Subcutaneous abdominal adipose tissue (tissue), 5 donors: ENCODE measurements around the gene FMNL2.
A peak's percentile ranks its signal among the peaks of the same experiment; 100 is the strongest.

ENCODE experiments used
- H3K27ac ChIP-seq: one replicate; pipeline ENCODE4 v1.7.0; 2013; ENCODE audit warnings: low read depth, mild to moderate bottlenecking, inconsistent platforms, low read length, moderate library complexity
- H3K27me3 ChIP-seq, 5 donors: one replicate each; pipeline ENCODE4 v1.7.0; 2013; ENCODE audit warnings: low read length in 5 of 5, inconsistent platforms in 1 of 5; ENCODE audit not compliant: control insufficient read depth in 5 of 5, insufficient read depth in 4 of 5
- H3K36me3 ChIP-seq, 5 donors: one replicate each; pipeline ENCODE4 v1.7.0; 2013; ENCODE audit warnings: low read length in 5 of 5; ENCODE audit not compliant: control insufficient read depth in 5 of 5, insufficient read depth in 5 of 5
- H3K4me1 ChIP-seq, 5 donors: one replicate each; pipeline ENCODE4 v1.7.0; 2013; ENCODE audit warnings: low read length in 5 of 5, mild to moderate bottlenecking in 3 of 5, moderate library complexity in 1 of 5; ENCODE audit not compliant: control insufficient read depth in 5 of 5, insufficient read depth in 5 of 5
- H3K4me3 ChIP-seq, 5 donors: one replicate each; pipeline ENCODE4 v1.7.0; 2013; ENCODE audit warnings: low read length in 5 of 5, low read depth in 1 of 5
- H3K9ac ChIP-seq, 5 donors: one replicate each; pipeline ENCODE4 v1.7.0; 2013; ENCODE audit warnings: low read length in 5 of 5, mild to moderate bottlenecking in 4 of 5, moderate library complexity in 3 of 5
- H3K9me3 ChIP-seq, 5 donors: one replicate each; pipeline ENCODE4 v1.7.0; 2013; ENCODE audit warnings: low read length in 5 of 5; ENCODE audit not compliant: control insufficient read depth in 5 of 5
- donor health status: healthy.
- donor health status: healthy.
- donor health status: healthy.
- donor health status: healthy.
- donor health status: healthy.

Gene FMNL2

DNA sequence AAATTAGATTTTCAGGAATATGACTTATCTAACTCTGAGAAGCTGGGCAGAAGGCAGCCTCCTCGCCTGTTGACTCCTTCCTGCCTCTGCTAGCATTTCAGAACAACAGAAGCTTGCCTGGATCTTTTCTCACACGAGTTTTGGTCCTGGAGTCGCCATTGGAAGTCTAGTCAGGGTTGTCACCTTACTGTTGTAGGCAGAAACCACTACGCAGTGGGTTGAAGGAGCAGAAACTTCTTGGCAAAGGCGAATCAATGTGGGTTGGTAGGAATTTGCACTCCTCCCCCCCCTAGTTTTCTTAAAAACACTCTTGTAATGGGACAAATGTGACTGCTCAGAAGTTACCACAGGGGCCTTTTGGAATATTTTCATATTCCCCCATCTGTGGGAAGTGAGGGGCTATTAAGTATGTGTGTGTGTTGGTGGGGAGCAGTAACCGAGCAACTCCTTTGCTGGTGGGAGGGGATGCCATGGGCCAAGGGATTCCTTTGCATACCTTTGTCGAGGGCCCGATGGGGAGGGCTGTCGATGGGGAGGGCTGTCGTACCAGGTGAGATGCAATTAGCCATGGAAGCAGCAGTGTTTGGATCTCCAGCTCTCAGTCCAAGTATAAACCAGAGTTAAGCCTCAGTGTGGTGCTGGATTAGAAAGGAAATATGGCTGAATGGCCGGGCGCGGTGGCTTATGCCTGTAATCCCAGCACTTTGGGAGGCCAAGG, 117.4 kb downstream of the FMNL2 start:
- H3K4me1 ChIP-seq: peaks cover 0 to 44% (median 26%) of the 10 kb centered on the region in 5 donors
- H3K27ac ChIP-seq: peak overlapping the region; percentile 40
- H3K9ac ChIP-seq: no peak overlapping the region
- peak overlapping the region in 1 of 5 donors; percentile 22 for H3K4me3 ChIP-seq
- no peaks in the 10 kb centered on the region for H3K36me3 ChIP-seq
- no peaks in the 10 kb centered on the region for H3K9me3 ChIP-seq
- no peaks in the 10 kb centered on the region for H3K27me3 ChIP-seq

DNA sequence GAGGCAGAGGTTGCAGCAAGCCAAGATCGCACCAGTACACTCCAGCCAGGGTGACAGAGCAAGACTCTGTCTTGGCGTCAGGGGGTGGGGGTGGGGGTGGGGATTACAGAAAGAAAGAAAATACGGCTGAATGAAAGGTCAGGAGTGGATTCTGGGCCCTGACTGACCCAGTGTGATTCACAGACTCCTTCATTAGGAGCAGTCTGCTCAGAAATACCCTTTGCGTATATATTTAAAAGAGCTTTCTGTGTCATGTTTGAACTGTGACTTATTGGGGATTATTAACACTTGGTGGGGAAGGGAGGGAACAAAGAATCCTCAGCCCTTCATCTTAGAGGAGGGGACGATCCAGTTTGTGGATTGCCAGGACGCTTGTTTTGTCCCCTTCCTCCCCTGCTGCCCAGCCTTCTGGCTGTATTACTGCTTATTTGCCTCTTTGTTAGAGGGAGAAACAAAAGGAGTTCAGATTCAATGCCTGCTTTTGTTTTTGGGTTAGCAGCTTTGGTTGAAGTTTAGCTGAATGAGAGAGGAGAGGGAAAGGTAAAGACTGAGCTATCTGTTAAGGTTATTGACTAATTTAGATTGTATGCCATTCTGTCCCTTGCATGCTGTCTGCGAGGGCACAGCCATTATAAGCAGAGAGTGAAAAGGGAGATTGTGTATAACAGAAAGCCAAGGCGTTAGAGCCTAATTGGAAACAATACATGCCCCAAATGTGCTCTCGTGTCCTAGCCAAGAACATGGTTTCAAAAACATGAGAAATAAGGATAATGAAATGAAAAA, 118.3 kb downstream of the FMNL2 start:
- H3K27ac ChIP-seq: peak overlapping the region; percentile 74
- H3K4me3 ChIP-seq: no peak overlapping the region

DNA sequence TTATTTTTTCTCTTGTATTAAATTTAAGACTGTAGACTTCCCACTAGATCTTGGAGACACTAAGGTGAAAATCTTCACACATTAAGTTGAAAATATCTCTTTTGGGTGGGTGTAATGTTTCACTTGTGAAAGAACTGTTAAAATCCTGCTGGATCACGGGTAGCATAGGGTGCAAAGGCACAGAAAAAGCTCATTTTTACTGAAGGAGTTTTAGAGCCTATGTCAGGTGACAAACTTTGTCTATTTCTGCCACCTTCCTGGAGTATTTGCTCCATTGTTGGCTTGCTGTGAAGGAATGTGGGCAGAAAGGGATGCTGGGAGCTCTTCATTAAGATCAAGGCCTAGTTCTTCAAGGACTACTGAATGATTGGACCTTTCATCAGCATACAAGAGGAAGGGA, 119.4 kb downstream of the FMNL2 start:
- peaks cover 0 to 28% (median 15%) of the 10 kb centered on the region in 5 donors for H3K4me1 ChIP-seq
- H3K36me3 ChIP-seq: no peaks in the 10 kb centered on the region
- no peaks in the 10 kb centered on the region for H3K9me3 ChIP-seq
- H3K27me3 ChIP-seq: no peaks in the 10 kb centered on the region
- H3K4me3 ChIP-seq: no peak overlapping the region
- no peak overlapping the region for H3K9ac ChIP-seq
- H3K27ac ChIP-seq: peak overlapping the region; percentile 74

More for the DNA sequence above, 118.3 kb downstream of the FMNL2 start:
- Histone ChIP-seq H3K4me1 (peaks cover 0 to 38% (median 21%) of the 10 kb centered on the region in 5 donors), H3K9me3 (no peaks in the 10 kb centered on the region), H3K27me3 (no peaks in the 10 kb centered on the region), H3K9ac (no peak overlapping the region), H3K36me3 (no peaks in the 10 kb centered on the region)

DNA sequence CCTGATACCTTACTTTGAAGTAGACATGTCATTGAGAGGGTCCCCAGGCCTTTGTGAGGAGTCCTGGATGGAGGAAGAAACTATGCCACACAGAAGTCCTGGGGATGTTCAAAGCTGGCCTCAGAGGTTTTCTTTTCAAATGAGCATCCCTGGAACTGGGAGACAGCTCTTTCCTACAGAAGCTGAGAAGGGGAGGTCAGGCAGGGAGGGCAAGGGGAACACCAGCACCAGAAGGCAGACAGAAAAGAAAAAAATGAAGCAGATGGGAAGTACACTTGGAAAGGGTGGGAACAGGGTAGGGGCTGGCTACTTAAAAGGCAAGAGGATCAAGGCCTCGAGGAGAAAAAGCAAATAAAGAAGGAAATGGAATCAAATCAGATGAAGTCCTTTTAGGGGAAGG, 120.0 kb downstream of the FMNL2 start:
- H3K27ac ChIP-seq: no peak overlapping the region
- no peak overlapping the region for H3K9ac ChIP-seq
- H3K4me1 ChIP-seq: peaks cover 0 to 24% (median 15%) of the 10 kb centered on the region in 5 donors

DNA sequence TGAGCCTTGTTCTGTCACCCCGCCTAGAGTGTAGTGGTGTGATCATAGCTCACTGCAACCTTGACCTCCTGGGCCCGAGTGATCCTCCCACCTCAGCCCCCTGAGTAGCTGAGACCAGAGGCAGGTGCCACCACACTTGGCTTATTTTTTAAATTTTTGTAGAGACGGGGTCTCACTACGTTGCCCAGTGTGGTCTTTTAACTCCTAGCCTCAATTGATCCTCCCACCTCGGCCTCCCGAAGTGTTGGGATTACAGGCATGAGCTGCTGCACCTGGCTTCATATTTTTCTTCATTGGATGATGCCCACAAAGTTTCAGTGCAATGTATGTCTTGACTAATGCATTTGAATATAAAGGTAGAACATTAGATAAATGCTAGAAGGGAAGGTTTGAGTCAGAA, 120.8 kb downstream of the FMNL2 start:
- Histone ChIP-seq H3K27me3 (no peaks in the 10 kb centered on the region), H3K9ac (no peak overlapping the region), H3K4me1 (peaks cover 0 to 24% (median 15%) of the 10 kb centered on the region in 5 donors), H3K36me3 (no peaks in the 10 kb centered on the region), H3K4me3 (no peak overlapping the region), H3K9me3 (no peaks in the 10 kb centered on the region), H3K27ac (no peak overlapping the region)

More for the DNA sequence above, 120.0 kb downstream of the FMNL2 start:
- Histone ChIP-seq H3K27me3 (no peaks in the 10 kb centered on the region), H3K9me3 (no peaks in the 10 kb centered on the region), H3K36me3 (no peaks in the 10 kb centered on the region), H3K4me3 (no peak overlapping the region)

DNA sequence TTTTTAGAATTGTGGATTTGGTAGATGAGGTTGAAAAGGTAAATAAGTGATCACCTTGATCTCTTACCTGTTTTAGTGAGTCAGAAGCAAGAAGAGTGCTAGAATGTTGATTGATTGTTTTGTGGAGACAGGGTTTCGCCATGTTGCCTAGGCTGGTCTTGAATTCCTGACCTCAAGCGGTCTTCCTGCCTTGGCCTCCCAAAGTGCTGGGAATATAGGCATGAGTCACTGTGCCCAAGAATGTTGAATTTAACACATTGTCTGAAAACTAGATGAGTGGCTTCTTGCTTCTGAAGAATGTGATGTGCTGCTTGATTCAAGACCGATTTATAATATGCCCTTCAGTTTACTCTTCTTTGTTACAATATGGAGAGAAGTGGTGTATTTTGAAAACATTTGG, 121.3 kb downstream of the FMNL2 start:
- Histone ChIP-seq H3K27me3 (no peaks in the 10 kb centered on the region), H3K9ac (no peak overlapping the region), H3K4me3 (no peak overlapping the region), H3K9me3 (no peaks in the 10 kb centered on the region), H3K36me3 (no peaks in the 10 kb centered on the region), H3K27ac (no peak overlapping the region), H3K4me1 (peaks cover 0 to 24% (median 15%) of the 10 kb centered on the region in 5 donors)

DNA sequence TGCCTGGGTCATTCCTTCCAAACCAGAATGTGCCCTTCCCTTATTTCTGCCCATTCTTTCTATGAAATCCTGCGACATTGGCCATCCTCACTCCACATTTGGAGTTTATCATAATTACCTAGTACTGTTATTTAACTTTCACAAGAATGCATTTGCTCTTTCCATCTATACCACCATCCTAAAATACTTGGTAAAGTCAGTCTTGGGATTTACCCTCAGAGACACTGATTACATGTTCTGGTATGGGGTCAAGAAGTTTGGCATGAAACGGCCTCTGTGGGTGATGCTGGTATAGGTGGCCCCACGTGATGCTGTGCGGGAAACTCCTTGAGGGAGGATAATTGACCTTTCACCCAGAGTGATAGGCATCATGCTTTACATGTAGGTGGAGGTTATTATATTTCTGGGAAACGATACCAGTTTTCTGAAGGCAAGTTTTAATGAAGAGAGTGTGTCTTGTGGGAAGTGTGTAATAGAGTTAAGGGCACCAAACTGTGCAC, 123.5 kb downstream of the FMNL2 start:
- H3K36me3 ChIP-seq: no peaks in the 10 kb centered on the region
- no peaks in the 10 kb centered on the region for H3K9me3 ChIP-seq
- no peaks in the 10 kb centered on the region for H3K27me3 ChIP-seq
- H3K27ac ChIP-seq: no peak overlapping the region
- no peak overlapping the region for H3K4me3 ChIP-seq
- peaks cover 0 to 8% (median 2%) of the 10 kb centered on the region in 5 donors for H3K4me1 ChIP-seq
- H3K9ac ChIP-seq: no peak overlapping the region

DNA sequence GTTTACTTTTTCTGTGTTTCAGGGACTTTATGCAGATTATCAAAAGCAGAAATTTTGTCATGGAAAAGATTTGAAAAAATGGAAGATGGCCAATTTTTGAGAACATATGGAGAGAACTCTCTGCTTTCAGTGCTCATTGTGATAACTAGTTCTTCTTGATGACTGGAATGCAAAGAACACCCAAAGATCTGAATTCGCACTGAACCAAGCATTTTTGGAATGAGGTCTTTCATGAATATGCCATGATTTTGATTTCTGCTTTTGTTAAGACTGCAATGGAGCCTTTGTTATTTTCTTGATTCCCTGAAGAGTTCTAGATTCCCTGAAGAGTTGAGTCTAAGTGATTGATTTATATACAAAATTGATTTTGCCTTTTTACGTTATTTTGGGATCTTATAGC, 124.1 kb downstream of the FMNL2 start:
- H3K36me3 ChIP-seq: no peaks in the 10 kb centered on the region
- H3K27ac ChIP-seq: no peak overlapping the region
- H3K9me3 ChIP-seq: no peaks in the 10 kb centered on the region
- H3K27me3 ChIP-seq: no peaks in the 10 kb centered on the region
- H3K9ac ChIP-seq: no peak overlapping the region
- peaks cover 0 to 9% (median 4%) of the 10 kb centered on the region in 5 donors for H3K4me1 ChIP-seq
- H3K4me3 ChIP-seq: no peak overlapping the region

DNA sequence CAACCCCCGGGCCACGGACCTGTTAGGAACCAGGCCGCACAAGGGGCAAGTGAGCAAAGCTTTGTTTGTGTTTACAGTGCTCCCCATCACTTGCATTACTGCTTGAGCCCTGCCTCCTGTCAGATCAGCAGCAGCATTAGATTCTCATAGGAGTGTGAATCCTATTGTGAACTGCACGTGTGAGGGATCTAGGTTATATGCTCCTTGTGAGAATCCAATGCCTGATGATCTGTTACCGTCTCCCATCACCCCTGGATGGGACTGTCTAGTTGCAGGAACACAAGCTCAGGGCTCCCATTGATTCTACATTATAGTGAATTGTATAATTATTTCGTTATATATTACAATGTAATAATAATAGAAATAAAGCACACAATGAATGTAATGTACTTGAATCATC, 125.6 kb downstream of the FMNL2 start:
- Histone ChIP-seq H3K9ac (no peak overlapping the region), H3K4me3 (no peak overlapping the region), H3K36me3 (no peaks in the 10 kb centered on the region), H3K4me1 (peaks cover 4 to 20% (median 19%) of the 10 kb centered on the region in 5 donors), H3K27ac (no peak overlapping the region), H3K27me3 (no peaks in the 10 kb centered on the region), H3K9me3 (no peaks in the 10 kb centered on the region)

DNA sequence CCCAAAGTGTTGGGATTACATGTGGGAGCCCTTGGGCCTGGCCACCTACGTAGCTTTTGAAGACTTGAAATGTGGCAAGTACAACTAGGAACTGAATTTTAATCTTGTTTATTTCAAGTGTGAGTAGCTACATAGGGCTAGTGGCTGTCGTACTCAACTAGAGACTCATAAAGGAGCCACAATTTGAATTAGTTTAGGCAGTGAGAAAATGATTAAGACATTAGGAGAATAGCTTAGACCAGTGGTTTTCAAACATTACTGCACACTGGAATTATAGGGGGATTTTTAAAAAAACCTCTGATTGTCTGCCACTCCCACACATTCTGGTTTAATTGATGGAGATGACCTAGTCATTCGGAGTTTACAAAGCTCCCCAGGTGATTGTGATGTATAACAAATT, 127.1 kb downstream of the FMNL2 start:
- H3K9ac ChIP-seq: no peak overlapping the region
- no peaks in the 10 kb centered on the region for H3K27me3 ChIP-seq
- peaks cover 7 to 35% (median 34%) of the 10 kb centered on the region in 5 donors for H3K4me1 ChIP-seq
- H3K27ac ChIP-seq: no peak overlapping the region
- no peaks in the 10 kb centered on the region for H3K36me3 ChIP-seq
- H3K9me3 ChIP-seq: no peaks in the 10 kb centered on the region
- H3K4me3 ChIP-seq: no peak overlapping the region
